Measurements from ENCODE around the gene ROBO3.

Gene ROBO3

DNA sequence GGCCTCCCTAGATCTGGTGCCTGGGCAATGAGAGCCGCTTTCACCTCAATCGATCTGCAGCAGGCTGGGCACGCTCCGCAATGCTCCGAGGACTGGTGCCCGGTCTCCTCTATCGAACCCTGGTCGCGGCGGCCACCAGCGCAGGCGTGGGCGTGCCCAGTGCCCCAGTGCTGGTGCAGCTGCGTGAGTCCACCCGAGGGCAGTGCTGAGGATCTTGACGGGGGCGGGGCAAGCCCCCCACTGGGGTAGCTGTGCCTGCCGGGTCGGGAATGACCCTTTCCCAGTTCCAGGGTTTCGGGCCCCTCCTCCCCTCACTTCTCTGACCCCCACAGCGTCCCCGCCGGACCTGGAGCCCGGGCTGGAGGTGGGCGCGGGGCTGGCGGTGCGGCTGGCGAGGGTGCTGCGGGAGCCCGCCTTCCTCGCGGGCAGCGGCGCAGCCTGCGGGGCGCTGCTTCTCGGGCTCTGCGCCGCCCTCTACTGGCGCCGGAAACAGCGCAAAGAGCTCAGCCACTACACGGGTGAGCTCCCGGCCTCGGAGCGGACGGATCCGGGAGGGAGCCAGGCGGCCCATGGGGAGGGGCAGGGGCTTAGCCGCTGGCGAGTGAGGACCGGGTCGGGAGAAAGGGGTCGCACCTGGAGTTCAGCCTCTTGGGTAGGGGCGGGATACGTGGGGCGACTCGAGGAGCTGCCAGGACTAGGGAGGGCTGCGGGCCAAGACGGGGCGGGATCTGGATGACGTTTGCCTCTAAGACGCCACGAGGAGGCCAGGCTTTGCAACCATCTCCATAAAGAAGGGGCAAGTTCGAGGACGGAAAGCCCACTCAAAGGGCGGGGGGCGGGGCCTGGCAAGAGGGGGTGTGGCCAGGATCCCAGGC, 10.9 kb downstream of the ROBO3 start:
- DNase-seq (ENCODE audit: low read depth), result peak; percentile 90
- H3K4me3 ChIP-seq (ENCODE audit: low read length), result peak overlapping the region; percentile 74
- TF ChIP-seq, protein P1, sequence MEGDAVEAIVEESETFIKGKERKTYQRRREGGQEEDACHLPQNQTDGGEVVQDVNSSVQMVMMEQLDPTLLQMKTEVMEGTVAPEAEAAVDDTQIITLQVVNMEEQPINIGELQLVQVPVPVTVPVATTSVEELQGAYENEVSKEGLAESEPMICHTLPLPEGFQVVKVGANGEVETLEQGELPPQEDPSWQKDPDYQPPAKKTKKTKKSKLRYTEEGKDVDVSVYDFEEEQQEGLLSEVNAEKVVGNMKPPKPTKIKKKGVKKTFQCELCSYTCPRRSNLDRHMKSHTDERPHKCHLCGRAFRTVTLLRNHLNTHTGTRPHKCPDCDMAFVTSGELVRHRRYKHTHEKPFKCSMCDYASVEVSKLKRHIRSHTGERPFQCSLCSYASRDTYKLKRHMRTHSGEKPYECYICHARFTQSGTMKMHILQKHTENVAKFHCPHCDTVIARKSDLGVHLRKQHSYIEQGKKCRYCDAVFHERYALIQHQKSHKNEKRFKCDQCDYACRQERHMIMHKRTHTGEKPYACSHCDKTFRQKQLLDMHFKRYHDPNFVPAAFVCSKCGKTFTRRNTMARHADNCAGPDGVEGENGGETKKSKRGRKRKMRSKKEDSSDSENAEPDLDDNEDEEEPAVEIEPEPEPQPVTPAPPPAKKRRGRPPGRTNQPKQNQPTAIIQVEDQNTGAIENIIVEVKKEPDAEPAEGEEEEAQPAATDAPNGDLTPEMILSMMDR (conservative IDR thresholded peaks at IDR 0.05; ENCODE audit: low read length), result peak; percentile 53

DNA sequence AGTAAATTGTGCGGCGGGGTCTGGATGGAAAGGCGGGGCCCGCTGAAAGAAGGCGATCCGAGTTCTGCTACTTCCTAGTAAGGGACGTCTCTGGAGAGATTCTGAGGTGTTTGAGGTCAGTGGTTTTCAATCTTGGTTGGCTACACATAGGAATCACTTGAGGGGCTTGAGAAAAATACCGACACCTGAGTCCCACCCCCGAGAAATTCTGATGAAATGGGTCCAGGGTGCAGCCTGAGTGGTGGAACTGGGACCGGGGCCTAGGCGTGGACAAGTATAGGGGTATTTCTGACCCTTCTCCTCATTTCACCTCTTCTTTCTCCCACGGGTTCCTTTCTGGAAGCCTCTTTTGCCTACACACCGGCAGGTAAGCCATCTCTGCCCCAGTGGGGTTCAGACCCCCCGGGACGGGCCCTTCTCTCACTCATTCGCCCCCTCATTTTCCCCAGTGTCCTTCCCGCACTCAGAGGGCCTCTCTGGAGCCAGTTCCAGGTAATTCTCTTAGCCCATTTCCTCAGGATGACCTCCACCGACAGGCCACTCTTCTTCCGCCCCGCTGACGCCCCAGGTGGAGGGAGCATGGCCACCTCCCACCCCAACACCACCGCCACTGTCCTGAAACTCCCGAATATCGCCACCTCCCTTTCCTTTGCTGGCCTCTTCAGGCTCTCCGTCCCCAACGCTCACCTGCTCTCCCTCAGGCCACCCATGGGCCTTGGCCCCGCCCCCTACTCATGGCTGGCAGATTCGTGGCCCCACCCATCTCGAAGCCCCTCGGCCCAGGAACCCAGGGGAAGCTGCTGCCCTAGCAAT, 11.8 kb downstream of the ROBO3 start:
- DNase-seq (ENCODE audit: low read depth), result no peak
- TF ChIP-seq, protein P1 (conservative IDR thresholded peaks at IDR 0.05; ENCODE audit: low read length), result no peak
- H3K4me3 ChIP-seq (ENCODE audit: low read length), result peak overlapping the region; percentile 74

DNA sequence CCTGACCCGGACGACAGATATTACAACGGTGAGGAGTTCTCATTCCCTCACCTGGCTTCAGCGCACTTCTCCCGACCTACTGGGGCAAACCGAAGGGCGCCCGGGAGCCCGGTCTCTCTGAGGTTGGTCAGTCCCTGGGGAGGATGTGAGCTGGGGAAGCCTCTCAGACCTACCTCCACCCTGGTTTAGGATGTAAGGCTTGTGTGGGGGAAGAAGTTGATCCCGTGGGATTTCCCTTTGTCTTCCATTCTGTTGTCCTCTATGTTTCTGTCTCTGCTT, 12.3 kb downstream of the ROBO3 start:
- DNase-seq (ENCODE audit: low read depth), result no peak
- H3K4me3 ChIP-seq (ENCODE audit: low read length), result no peak overlapping the region
- TF ChIP-seq, protein P1 (conservative IDR thresholded peaks at IDR 0.05; ENCODE audit: low read length), result no peak

DNA sequence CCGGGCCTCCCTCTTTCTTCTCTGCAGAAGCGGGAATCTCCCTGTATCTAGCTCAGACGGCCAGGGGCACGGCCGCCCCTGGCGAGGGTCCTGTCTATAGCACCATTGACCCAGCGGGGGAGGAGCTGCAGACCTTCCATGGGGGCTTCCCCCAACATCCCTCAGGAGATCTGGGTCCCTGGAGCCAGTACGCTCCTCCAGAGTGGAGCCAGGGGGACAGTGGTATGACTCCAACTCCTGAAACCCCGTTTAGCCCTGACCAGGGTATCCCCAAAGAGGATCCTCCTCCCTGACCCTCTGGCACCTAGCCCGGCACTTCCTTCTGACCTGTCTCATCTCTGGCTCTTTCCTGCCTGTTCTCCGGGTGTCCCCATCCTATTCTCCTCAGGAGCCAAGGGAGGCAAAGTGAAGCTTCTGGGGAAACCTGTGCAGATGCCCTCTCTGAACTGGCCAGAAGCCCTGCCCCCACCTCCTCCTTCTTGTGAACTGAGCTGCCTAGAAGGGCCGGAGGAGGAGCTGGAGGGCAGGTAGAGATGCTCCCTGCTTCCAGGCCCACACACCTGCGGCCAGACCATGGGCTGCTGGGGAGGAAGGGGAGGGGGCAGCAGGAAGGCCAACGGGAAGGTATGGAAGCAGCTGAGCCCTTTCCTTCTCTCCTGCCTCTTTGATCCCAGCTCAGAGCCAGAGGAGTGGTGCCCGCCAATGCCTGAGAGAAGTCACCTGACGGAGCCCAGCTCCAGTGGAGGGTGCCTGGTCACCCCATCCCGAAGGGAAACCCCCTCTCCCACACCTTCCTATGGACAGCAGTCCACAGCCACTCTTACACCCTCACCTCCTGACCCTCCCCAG, 12.9 kb downstream of the ROBO3 start:
- DNase-seq (ENCODE audit: low read depth), result no peak
- TF ChIP-seq, protein P1 (conservative IDR thresholded peaks at IDR 0.05; ENCODE audit: low read length), result no peak
- no peak overlapping the region for H3K4me3 ChIP-seq (ENCODE audit: low read length)

DNA sequence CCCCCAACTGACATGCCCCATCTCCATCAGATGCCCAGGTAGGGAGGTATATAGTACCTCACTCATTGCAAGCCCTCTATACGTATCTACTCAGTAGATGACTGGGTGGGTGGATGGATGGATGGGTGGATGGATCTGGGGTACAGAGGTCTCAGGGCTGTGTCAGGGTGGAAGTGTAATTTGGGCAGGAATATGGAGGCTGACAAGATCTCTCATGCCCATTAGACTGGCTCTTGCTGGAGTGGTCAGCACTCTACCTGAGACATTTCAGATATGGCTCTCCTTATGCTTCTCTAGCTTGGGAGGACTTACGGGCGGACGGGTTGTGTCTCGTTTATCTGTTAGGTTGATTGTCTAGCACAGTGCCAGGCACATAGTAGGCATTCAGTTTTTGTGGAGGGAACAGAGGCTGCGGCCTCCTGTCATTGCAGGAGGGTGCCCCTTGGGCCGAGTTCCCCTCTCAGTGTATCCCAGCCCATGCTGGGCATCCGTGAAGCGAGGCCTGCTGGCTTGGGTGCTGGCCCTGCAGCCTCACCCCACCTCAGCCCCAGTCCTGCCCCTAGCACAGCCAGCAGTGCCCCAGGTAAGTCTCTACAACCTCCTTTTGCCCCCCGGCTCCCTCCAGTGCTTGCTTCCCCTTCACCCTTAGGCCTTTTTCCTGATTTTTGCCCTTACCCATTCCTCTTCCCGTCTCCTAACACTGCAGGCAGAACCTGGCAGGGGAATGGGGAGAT, 13.7 kb downstream of the ROBO3 start:
- H3K4me3 ChIP-seq (ENCODE audit: low read length), result no peak overlapping the region
- DNase-seq (ENCODE audit: low read depth), result no peak
- TF ChIP-seq, protein P1 (conservative IDR thresholded peaks at IDR 0.05; ENCODE audit: low read length), result no peak

DNA sequence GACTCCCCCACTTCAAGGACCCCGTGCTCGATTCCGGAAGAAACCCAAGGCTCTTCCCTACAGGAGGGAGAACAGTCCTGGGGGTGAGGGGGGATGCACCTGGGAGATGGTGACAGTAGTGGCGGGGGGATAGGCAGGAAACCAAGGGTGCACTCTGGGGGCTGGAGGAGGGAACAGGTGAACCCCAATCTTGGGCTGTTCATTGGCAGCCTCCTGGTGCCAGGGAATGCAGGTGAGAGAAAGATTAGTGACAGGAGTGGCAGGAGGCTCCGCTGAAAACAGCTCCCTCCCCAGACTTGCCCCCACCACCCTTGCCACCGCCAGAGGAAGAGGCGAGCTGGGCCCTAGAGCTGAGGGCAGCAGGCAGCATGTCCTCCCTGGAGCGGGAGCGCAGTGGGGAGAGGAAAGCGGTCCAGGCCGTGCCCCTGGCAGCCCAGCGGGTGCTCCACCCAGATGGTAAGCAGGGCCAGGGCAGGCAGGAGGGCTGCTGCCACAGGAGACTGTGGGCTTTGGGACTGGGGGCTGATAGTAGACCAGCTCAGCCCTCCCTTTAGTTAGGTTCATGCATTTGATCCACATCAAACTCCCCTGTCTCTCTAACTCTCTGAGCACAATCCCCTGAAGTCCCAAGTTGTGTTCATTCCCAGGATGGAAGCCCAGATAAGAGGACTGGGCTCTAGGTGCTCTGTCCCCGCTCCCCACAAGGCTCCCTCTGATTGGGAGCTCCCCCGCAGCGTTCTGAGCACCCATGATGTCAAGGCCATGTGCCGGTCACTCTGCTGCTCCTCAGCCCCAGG, 14.5 kb downstream of the ROBO3 start:
- no peak for DNase-seq (ENCODE audit: low read depth)
- H3K4me3 ChIP-seq (ENCODE audit: low read length), result no peak overlapping the region
- TF ChIP-seq, protein P1 (conservative IDR thresholded peaks at IDR 0.05; ENCODE audit: low read length), result no peak
